Stimulated activated CD8-positive, alpha-beta memory T cell treated with anti-CD3 and anti-CD28 coated beads, Interleukin-12 subunit alpha, Interleukin-12 subunit beta, amount 100 ng/mL, for 4 hours (primary cell): ENCODE data around the gene MOK.

ENCODE experiments used
- DNase-seq: peaks from one replicate; pipeline ENCODE4 v3.0.0-alpha.2; 2020; ENCODE audit warnings: low read depth

The MOK gene

DNA sequence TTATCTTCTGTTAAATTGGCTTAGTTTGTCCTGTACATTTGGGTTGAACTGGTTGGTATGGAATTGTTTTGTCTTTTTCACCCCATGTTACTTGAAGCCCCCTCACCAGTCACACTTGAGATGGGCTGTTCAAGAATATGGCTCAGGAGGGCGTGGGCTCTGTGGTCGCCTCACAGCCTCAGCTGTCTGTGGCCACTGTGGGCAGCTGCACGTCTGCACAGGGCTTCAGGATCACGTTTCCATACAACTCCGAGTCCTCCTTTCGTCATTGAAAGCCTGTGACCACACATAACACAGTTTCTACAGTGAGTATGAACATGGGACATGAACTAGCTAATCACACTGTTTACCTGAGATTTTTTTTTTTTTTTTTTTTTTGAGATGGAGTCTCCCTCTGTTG lies 81.3 kb downstream of the MOK start:
- no peak for DNase-seq

GRCh38 chr14:102222751-102223150 lies 82.2 kb downstream of the MOK start:
- DNase-seq: no peak

DNA sequence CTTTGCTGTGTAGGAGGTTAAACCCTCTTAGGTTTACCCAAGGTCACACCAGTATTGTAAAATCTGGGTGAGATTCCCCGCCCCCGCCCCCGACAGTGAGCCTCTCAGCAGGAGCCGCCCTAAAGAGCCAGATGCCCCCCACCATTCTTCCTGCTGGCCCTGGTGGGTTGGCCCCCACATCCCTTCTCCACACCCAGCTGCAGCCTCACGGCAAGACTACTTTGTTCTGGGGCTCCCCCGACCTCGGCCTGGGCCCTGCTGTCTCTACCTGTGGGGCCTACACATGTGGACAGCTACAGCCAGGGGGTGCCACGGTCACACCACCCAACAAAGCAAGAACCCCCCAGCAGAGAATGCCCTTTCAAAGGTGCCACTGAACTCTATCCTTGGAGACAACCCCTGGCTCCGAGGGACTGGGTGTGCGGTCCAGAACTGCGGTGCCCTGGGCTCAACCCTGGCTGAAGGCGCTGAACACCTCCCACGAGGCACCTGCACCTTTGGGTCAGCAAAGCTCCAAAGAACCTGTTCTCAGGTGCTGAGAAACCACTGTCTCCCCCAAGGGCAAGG lies 82.9 kb downstream of the MOK start:
- no peak for DNase-seq

DNA sequence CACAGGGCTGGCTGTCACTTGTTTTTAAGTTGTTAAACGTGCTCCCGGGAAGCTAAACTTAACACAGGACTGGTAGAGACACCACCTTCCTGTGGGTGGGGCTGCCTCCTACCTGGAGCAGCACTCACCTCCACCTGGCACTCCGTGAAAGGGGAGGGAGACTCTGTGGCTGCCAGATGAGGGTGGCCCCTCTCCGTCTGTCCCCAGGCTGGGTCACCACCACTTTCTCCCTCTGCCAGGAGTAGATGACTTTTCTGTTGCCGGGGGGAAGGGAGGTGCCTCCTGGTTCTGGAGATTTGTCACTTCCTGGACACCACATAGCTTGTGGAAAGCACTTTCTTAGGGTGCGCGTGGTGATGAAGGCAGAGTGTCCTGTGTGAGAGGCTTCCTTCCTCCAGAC lies 83.9 kb downstream of the MOK start:
- no peak for DNase-seq

DNA sequence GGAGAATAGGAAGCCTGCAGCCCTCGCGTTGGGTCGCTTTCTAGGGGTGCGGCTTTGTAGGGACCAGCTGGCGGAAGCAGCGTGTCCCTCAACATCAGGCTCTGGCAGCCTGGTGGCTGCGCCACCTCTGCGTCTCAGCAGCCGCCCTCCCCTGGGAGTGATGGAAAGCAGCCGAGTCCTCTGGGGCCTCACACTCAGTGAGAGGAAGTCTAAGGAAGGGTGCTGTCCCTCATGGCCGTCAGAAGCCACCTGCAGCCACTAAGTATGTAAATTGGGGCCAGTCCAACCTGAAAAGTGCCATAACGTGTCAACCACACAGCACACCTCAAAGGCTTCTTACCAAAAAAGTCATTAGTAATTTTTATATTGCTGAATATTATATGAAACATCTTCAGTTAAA lies 84.9 kb downstream of the MOK start:
- DNase-seq: no peak

DNA sequence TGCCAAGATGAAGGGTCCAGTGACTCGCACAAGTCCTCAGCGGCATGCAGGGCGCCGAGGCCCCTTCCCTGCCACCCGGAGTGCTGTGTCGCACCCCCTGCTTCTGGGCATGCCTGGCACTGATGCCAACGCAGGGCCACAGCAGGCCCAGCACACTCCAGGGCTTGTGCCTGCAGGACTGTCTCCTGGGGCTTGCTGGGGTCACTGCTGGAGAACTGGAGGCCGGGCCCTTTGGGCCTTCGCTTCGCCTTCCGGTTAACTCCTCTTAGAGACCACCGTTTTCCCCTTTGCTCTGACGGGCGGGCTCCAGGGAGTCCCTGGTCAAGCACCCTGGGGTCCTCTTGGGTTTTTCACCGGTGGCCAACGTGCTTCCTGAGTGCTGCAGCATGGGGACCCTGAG lies 85.6 kb downstream of the MOK start:
- no peak for DNase-seq

- DNase-seq: no peak
These were observed 86.3 kb downstream of the MOK start for GRCh38 chr14:102218688-102219087.

DNA sequence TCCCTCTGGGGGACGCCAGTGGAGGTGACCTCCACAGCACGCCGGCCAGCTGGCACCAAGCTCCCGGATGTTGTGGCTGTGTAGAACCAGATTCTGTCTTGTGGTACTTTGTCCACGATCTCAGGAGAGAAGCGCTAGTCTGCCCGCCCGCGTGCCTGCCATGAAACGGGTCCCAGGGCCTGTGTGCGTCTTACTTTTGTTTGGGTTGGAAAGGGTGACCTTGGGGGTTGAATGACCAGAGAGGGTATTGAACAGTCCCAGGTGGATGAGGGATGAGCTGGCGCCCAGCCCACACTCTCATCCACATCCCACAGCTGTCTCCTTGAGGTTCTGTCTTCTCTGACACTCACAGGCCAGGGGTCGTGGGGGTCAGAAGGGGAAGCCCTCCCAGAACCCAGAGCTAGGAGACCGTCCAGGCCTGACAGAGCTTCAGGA lies 87.0 kb downstream of the MOK start:
- no peak for DNase-seq

- no peak for DNase-seq
These were observed 87.6 kb downstream of the MOK start for GRCh38 chr14:102217399-102217798.

GRCh38 chr14:102215576-102216250 lies 89.3 kb downstream of the MOK start:
- DNase-seq: no peak

DNA sequence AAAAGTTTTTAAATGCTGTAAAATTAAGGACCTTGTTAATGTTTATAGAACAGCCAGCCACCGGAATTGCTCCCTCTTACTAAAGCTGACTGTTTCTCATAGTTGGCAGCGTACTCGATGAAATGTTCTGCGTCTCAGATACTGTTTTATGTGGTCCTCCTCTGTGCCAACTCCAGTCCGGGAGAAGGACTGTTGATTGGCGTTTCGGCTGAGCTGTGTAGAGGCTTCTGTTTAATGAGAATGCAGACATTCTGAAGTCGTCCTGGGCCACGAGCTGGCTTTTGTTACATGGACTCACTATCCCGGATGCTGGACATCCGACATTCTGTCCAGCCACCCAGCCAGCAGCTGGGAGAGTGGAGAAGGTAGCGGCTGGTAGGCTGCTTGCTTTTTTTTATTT lies 89.9 kb downstream of the MOK start:
- no peak for DNase-seq

DNA sequence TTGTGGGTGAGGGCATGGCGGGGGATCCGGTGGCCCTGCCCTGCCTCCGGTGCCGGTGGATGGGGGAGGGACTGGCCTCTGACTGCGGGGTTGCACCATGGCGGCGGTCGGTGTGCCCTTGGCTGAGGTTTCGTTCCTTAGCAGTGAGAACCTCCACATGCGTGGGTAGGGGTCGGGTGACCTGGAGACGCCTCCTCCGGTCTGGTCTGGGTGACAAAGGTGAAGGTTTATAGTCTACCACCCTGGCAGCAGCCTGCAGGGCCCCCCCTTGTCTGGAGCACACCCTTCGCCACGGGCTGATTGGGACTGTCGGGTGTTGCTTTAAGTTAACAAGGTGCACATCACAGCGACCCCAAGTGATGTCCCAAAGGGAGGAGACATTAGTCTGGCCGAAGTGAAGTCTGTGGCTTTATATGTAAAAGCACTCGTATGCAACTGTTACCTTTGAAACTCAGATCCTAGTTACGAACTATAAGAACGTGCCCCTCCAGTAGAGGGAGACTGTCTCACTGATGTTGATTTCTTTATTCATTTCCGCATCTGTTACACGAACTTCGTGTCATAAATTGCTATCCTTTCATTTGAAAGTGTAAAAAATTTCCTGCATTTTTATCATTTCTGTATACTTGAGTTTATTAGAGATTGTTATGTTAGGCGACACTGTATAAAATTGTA lies 90.8 kb downstream of the MOK start:
- no peak for DNase-seq

DNA sequence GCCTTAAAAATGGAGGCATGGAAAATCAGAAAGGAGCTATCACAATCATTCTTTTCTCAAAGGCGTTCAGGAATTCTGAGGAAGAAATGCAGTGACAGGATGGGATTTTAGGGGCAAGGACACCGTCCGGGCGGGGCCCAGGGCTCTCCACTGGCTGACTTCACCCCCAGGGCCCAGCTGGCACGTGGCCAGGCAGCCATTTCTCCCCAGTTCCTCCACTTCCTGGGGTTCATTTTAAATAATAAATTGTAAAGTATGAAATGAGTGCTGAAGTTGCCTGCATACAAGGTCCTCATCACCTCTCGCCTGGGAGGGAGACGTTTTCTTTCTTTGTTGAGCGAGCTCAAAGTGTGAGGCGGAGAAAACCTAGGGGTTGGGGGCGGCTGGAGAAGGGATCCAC lies 91.5 kb downstream of the MOK start:
- no peak for DNase-seq

DNA sequence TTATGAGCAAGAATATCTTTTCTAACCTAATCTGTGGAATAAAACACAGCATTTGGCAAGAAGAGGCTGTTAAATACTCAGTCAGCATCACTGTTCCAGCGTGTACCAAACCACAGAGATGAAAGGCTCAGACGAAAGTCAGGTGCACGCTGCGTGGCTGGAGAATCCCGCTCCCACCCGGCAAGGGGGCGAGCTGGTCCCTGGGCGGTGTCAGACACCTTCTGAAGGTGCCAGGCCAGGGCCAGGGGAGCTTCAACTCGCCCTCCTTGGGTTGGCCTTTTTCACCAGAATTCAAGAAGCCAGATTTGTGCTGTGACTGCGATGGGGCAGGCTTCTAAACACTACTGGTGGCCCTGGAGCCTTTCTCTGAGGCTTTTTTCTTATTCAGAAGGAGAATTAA lies 92.1 kb downstream of the MOK start:
- no peak for DNase-seq

- DNase-seq: no peak
These were observed 92.6 kb downstream of the MOK start for GRCh38 chr14:102212356-102212755.

- no peak for DNase-seq
These were observed 93.7 kb downstream of the MOK start for GRCh38 chr14:102211240-102211639.

DNA sequence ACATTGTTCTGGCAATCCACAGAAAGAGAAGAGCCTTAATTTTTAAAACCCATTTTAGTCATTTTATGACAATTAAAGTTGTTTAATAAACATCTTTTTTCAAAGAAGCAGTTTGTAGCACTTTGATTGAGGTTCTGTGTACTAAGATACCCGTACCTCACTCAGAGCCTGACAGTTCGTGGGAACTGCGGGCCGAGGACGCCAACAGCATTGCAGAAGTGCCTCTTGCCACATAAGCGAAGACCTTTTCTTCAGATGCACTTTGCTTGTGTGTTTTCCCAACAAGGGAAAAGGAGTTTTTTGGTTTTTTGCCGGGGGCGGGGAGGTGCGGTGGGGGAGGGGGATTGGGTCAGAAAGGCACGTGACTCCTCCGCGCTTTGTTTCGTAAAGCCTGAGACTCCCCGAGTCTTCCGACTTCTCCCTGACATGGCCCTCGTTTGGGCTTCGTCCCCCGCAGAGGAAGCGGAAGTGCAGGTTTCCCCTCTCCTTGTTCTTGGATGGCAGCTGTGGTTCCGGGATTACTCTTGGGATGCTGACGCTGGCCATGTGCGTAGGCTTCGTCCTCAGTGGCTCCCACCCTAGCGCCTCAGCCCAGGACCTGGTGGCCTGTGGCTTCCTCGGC lies 94.4 kb downstream of the MOK start:
- DNase-seq: no peak

DNA sequence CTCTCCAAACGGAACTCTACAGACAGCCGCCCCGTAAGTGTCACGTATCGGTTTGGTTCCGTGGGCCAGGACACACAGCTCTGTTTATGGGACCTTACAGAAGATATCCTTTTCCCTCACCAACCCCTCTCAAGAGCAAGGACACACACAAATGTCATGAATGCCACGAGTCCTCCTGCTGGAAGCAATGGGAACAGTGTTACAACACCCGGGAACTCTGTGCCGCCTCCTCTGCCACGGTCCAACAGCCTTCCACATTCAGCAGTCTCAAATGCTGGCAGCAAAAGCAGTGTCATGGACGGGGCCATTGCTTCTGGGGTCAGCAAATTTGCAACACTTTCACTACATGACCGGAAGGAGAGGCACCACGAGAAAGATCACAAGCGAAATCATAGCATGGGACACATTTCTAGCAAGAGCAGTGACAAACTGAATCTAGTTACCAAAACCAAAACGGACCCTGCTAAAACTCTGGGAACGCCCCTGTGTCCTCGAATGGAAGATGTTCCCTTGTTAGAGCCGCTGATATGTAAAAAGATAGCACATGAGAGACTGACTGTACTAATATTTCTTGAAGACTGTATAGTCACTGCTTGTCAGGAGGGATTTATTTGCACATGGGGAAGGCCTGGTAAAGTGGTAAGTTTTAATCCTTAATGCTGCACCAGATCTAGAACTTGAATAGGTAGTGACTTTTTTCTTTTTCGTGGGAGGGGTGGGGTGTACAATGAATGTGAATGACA lies 95.6 kb downstream of the MOK start:
- DNase-seq: no peak

DNA sequence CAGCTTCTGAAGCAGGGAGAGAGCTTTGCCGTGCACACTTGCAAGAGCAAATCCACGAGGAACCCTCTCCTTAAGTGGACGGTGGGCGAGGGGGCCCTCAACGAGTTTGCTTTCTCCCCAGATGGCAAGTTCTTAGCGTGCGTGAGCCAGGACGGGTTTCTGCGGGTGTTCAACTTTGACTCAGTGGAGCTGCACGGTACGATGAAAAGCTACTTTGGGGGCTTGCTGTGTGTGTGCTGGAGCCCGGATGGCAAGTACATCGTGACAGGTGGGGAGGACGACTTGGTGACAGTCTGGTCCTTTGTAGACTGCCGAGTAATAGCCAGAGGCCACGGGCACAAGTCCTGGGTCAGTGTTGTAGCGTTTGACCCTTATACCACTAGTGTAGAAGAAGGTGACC lies 96.2 kb downstream of the MOK start:
- DNase-seq: no peak

DNA sequence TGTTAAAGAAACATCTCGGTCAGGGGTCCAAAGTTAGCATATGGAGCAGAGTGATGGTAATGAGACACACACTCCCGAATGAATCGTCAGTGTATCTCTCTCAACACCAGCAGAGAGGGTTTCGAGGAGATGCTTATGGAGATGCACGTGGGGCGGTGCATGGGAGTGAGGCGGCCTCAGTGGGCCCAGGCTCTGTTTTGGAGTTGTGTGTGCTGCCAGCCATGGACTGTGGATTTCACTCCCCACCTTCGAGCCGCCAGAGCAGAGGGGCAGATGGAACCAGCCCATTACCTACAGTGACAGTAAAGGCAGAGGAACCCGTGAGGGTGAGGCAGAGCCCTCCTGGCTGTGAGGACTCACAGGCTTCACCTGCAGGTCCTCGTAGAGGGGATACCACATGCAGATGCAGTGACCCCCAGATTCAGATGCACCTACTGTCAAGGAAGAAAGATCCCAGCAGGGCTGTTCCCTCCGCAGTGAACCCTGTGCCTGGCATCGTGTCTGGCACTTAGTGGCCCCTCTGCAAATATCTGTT lies 97.1 kb downstream of the MOK start:
- no peak for DNase-seq

DNA sequence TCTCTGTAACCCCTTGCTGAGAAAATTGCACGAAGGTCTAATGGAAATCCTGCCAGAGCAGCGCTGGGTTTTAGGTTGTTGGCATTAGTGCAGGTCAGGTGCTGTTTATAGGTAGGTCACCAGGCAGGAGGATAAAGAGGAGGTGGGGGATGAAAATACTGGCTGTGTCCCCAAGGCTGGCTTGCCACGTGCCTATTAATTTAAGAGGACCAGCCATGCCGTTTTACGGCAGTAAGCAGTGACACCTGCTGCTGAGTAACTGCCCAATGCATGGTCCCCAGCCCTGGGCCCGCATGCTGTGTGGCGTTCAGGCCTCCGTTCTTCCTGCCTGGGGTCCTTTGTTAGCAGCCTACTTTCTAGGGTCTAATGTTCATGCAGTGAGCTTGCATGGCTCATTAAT lies 98.0 kb downstream of the MOK start:
- DNase-seq: no peak

GRCh38 chr14:102205560-102205959 lies 99.4 kb downstream of the MOK start:
- DNase-seq: no peak
